RWPE2 (cell line): Measurements from ENCODE around the gene DYNC1LI2.

Source experiments
- ATAC-seq: fragments of 200-7000 bp; cut with Tn5 transposase; 3 replicates; pipeline ENCODE4 v1.9.1; 2021; ENCODE audit warnings: low read depth
- DNase-seq: peaks from one replicate; pipeline ENCODE4 v3.0.0-alpha.2; 2020; ENCODE audit warnings: low spot score
- H3K27ac ChIP-seq: fragments of 450-650 bp; 2 replicates; pipeline ENCODE4 v1.5.1; 2017; ENCODE audit warnings: mild to moderate bottlenecking; ENCODE audit not compliant: poor library complexity, severe bottlenecking
- H3K27me3 ChIP-seq: fragments of 250-450 bp; sonication (Bioruptor Pico); 2 replicates; pipeline ENCODE4 v1.5.1; 2021; ENCODE audit warnings: mild to moderate bottlenecking, moderate library complexity; ENCODE audit not compliant: insufficient read depth, poor library complexity, severe bottlenecking
- H3K36me3 ChIP-seq: fragments of 250-450 bp; sonication (Bioruptor Pico); 2 replicates; pipeline ENCODE4 v1.5.1; 2020; ENCODE audit warnings: low read depth, mild to moderate bottlenecking, moderate library complexity
- H3K4me1 ChIP-seq: fragments of 250-450 bp; sonication (Bioruptor Pico); 2 replicates; pipeline ENCODE4 v1.5.1; 2021; ENCODE audit warnings: mild to moderate bottlenecking, moderate library complexity; ENCODE audit not compliant: insufficient read depth, poor library complexity, severe bottlenecking
- H3K4me3 ChIP-seq: fragments of 250-450 bp; sonication (Bioruptor Pico); 2 replicates; pipeline ENCODE4 v1.5.1; 2021; ENCODE audit warnings: mild to moderate bottlenecking, moderate library complexity; ENCODE audit not compliant: severe bottlenecking
- H3K9me3 ChIP-seq: fragments of 250-450 bp; sonication (Bioruptor Pico); 2 replicates; pipeline ENCODE4 v1.5.1; 2021; ENCODE audit warnings: mild to moderate bottlenecking, moderate library complexity; ENCODE audit not compliant: severe bottlenecking
- CTCF ChIP-seq: fragments of 450-650 bp; IDR thresholded peaks from one replicate; pipeline ENCODE4 v1.5.1; 2017; ENCODE audit warnings: mild to moderate bottlenecking, moderate library complexity; ENCODE audit not compliant: poor library complexity, severe bottlenecking

DYNC1LI2 gene

GRCh38 chr16:66678337-66678736 lies 73.1 kb downstream of the DYNC1LI2 start:
- DNase-seq (no peak), ATAC-seq (no peak)
- H3K9me3 ChIP-seq = no peaks in the 10 kb centered on the region
- peaks cover 8% of the 10 kb centered on the region for H3K4me1 ChIP-seq
- no peak overlapping the region for H3K27ac ChIP-seq
- no peaks in the 10 kb centered on the region for H3K27me3 ChIP-seq
- no peak overlapping the region for H3K4me3 ChIP-seq
- H3K36me3 ChIP-seq = peaks cover 11% of the 10 kb centered on the region
- TF ChIP-seq CTCF = no peak

- DNase-seq = no peak
- Histone ChIP-seq H3K27me3 (no peaks in the 10 kb centered on the region), H3K4me1 (peaks cover 8% of the 10 kb centered on the region), H3K9me3 (no peaks in the 10 kb centered on the region), H3K27ac (no peak overlapping the region), H3K4me3 (no peak overlapping the region), H3K36me3 (peaks cover 12% of the 10 kb centered on the region)
- no peak for TF ChIP-seq CTCF
- ATAC-seq = no peak
Measured at GRCh38 chr16:66677836-66678235, 73.6 kb downstream of the DYNC1LI2 start.

GRCh38 chr16:66677179-66677578 lies 74.2 kb downstream of the DYNC1LI2 start:
- Histone ChIP-seq H3K27ac (no peak overlapping the region), H3K4me1 (peaks cover 8% of the 10 kb centered on the region), H3K9me3 (no peaks in the 10 kb centered on the region), H3K36me3 (peaks cover 12% of the 10 kb centered on the region), H3K4me3 (no peak overlapping the region), H3K27me3 (no peaks in the 10 kb centered on the region)
- ATAC-seq (no peak), DNase-seq (no peak)
- no peak for TF ChIP-seq CTCF

GRCh38 chr16:66676599-66676998 lies 74.8 kb downstream of the DYNC1LI2 start:
- Histone ChIP-seq H3K27me3 (no peaks in the 10 kb centered on the region), H3K4me3 (no peak overlapping the region), H3K36me3 (peaks cover 12% of the 10 kb centered on the region), H3K4me1 (peaks cover 2% of the 10 kb centered on the region), H3K9me3 (no peaks in the 10 kb centered on the region), H3K27ac (no peak overlapping the region)
- DNase-seq (no peak), ATAC-seq (no peak)
- TF ChIP-seq CTCF = no peak

GRCh38 chr16:66673691-66674090 lies 77.7 kb downstream of the DYNC1LI2 start:
- Histone ChIP-seq H3K36me3 (peaks cover 11% of the 10 kb centered on the region), H3K4me1 (no peaks in the 10 kb centered on the region), H3K27me3 (no peaks in the 10 kb centered on the region), H3K9me3 (no peaks in the 10 kb centered on the region), H3K4me3 (no peak overlapping the region), H3K27ac (no peak overlapping the region)
- TF ChIP-seq CTCF = no peak
- DNase-seq (no peak), ATAC-seq (no peak)
